ENCODE data around the gene CDH7. TPM values are rescaled to one million over a fixed set of nuclear protein-coding genes. Genes with fewer than 3 reads are reported as not detected.

The CDH7 gene, protein sequence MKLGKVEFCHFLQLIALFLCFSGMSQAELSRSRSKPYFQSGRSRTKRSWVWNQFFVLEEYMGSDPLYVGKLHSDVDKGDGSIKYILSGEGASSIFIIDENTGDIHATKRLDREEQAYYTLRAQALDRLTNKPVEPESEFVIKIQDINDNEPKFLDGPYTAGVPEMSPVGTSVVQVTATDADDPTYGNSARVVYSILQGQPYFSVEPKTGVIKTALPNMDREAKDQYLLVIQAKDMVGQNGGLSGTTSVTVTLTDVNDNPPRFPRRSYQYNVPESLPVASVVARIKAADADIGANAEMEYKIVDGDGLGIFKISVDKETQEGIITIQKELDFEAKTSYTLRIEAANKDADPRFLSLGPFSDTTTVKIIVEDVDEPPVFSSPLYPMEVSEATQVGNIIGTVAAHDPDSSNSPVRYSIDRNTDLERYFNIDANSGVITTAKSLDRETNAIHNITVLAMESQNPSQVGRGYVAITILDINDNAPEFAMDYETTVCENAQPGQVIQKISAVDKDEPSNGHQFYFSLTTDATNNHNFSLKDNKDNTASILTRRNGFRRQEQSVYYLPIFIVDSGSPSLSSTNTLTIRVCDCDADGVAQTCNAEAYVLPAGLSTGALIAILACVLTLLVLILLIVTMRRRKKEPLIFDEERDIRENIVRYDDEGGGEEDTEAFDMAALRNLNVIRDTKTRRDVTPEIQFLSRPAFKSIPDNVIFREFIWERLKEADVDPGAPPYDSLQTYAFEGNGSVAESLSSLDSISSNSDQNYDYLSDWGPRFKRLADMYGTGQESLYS
- polyA plus RNA-seq (2013, experiment 1 of 2): 1.9 TPM
- 2.2 TPM for polyA plus RNA-seq (2013, experiment 2 of 2)

GRCh38 chr18:65750389-65751154, at the start of gene CDH7:
CDH7 (plus strand) TSS chr18:65751012; CDS start chr18:65762843, 11,831 bp downstream.
- Histone ChIP-seq H3K9me3 (replicated peaks in 1 of 2; ENCODE audit: control insufficient read depth in 2 of 2, insufficient read depth in 1 of 2, low read depth in 1 of 2, low read length in 2 of 2) (no peaks in the 10 kb centered on the region), H3K18ac (ENCODE audit: low read length) (peak within 1 kb of the TSS; percentile 97), H3K14ac (ENCODE audit: low read length) (peak within 1 kb of the TSS; percentile 51), H3K4ac (ENCODE audit: low read length) (no peak within 1 kb of the TSS), H3K36me3 (replicated peaks in 1 of 2; ENCODE audit: control insufficient read depth in 2 of 2, insufficient read depth in 2 of 2, low read length in 2 of 2) (no peaks in the 10 kb centered on the region), H3K27ac (replicated peaks; ENCODE audit: low read length) (no peak within 1 kb of the TSS), H3K4me3 (ENCODE audit: low read length in 2 of 2) (peak within 1 kb of the TSS; percentile 71 to 92), H3K79me1 (ENCODE audit: low read depth, low read length) (peaks cover 2% of the 10 kb centered on the region), H2AK5ac (ENCODE audit: low read depth, low read length) (no peak within 1 kb of the TSS), H3K4me1 (ENCODE audit: control insufficient read depth in 2 of 2, insufficient read depth in 1 of 2, low read depth in 1 of 2, low read length in 2 of 2) (peaks cover 9 to 20% of the 10 kb centered on the region in 2 donors), H3K9ac (ENCODE audit: low read depth, low read length, poor library complexity) (peak within 1 kb of the TSS; percentile 89), H2BK5ac (ENCODE audit: low read length) (peak within 1 kb of the TSS; percentile 49), H3K27me3 (ENCODE audit: control insufficient read depth in 3 of 3, insufficient read depth in 3 of 3, low read depth in 1 of 3, low read length in 3 of 3) (peaks cover 0 to 10% (median 0%) of the 10 kb centered on the region in 3 experiments), H2AFZ (ENCODE audit: low read length) (peak within 1 kb of the TSS; percentile 98), H2BK120ac (ENCODE audit: low read depth, low read length) (no peak within 1 kb of the TSS), H3K4me2 (ENCODE audit: insufficient read depth, low read length, poor library complexity, severe bottlenecking) (peak within 1 kb of the TSS; percentile 98), H2BK12ac (ENCODE audit: low read length) (no peak within 1 kb of the TSS), H2BK15ac (ENCODE audit: low read length) (peak within 1 kb of the TSS; percentile 4), H4K91ac (ENCODE audit: low read depth, low read length, poor library complexity) (no peak within 1 kb of the TSS), H3K23ac (ENCODE audit: low read depth, low read length, poor library complexity) (peak within 1 kb of the TSS; percentile 49), H4K8ac (ENCODE audit: low read depth, low read length) (no peak within 1 kb of the TSS)
- DNase-seq (ENCODE audit: low spot score): peak; percentile 46
- no CpG with 5 or more reads among the region's 85 CpGs for WGBS, 2 donors (ENCODE audit: extremely low coverage in 2 of 2, insufficient read length in 2 of 2, insufficient replicate concordance in 1 of 2)

GRCh38 chr18:65704046-65704445, 46.8 kb upstream of the CDH7 start:
- no peak overlapping the region for H2BK15ac ChIP-seq (ENCODE audit: low read length)
- H3K4me3 ChIP-seq (ENCODE audit: low read length in 2 of 2): no peak overlapping the region
- H3K27me3 ChIP-seq (ENCODE audit: control insufficient read depth in 3 of 3, insufficient read depth in 3 of 3, low read depth in 1 of 3, low read length in 3 of 3): no peaks in the 10 kb centered on the region
- no peaks in the 10 kb centered on the region for H3K9me3 ChIP-seq (replicated peaks in 1 of 2; ENCODE audit: control insufficient read depth in 2 of 2, insufficient read depth in 1 of 2, low read depth in 1 of 2, low read length in 2 of 2)
- no peaks in the 10 kb centered on the region for H3K79me1 ChIP-seq (ENCODE audit: low read depth, low read length)
- no peak overlapping the region for H3K18ac ChIP-seq (ENCODE audit: low read length)
- no peaks in the 10 kb centered on the region for H3K36me3 ChIP-seq (replicated peaks in 1 of 2; ENCODE audit: control insufficient read depth in 2 of 2, insufficient read depth in 2 of 2, low read length in 2 of 2)
- no peak overlapping the region for H3K4ac ChIP-seq (ENCODE audit: low read length)
- H3K9ac ChIP-seq (ENCODE audit: low read depth, low read length, poor library complexity): no peak overlapping the region
- no peak overlapping the region for H2BK12ac ChIP-seq (ENCODE audit: low read length)
- no peak overlapping the region for H3K27ac ChIP-seq (replicated peaks; ENCODE audit: low read length)
- H3K4me2 ChIP-seq (ENCODE audit: insufficient read depth, low read length, poor library complexity, severe bottlenecking): no peak overlapping the region
- H2AK5ac ChIP-seq (ENCODE audit: low read depth, low read length): no peak overlapping the region
- no CpG with 5 or more reads among the region's 1 CpG for WGBS, 2 donors (ENCODE audit: extremely low coverage in 2 of 2, insufficient read length in 2 of 2, insufficient replicate concordance in 1 of 2)
- H3K4me1 ChIP-seq (ENCODE audit: control insufficient read depth in 2 of 2, insufficient read depth in 1 of 2, low read depth in 1 of 2, low read length in 2 of 2): no peaks in the 10 kb centered on the region
- no peak for DNase-seq (ENCODE audit: low spot score)
- no peak overlapping the region for H3K23ac ChIP-seq (ENCODE audit: low read depth, low read length, poor library complexity)
- H4K91ac ChIP-seq (ENCODE audit: low read depth, low read length, poor library complexity): no peak overlapping the region
- no peak overlapping the region for H2BK5ac ChIP-seq (ENCODE audit: low read length)
- no peak overlapping the region for H3K14ac ChIP-seq (ENCODE audit: low read length)
- no peak overlapping the region for H2AFZ ChIP-seq (ENCODE audit: low read length)
- H2BK120ac ChIP-seq (ENCODE audit: low read depth, low read length): no peak overlapping the region
- H4K8ac ChIP-seq (ENCODE audit: low read depth, low read length): no peak overlapping the region

- Histone ChIP-seq H2BK12ac (ENCODE audit: low read length) (no peak overlapping the region), H3K4me1 (ENCODE audit: control insufficient read depth in 2 of 2, insufficient read depth in 1 of 2, low read depth in 1 of 2, low read length in 2 of 2) (no peaks in the 10 kb centered on the region), H3K27ac (replicated peaks; ENCODE audit: low read length) (no peak overlapping the region), H3K4me3 (ENCODE audit: low read length in 2 of 2) (no peak overlapping the region), H2AK5ac (ENCODE audit: low read depth, low read length) (no peak overlapping the region), H2BK120ac (ENCODE audit: low read depth, low read length) (no peak overlapping the region), H2BK15ac (ENCODE audit: low read length) (no peak overlapping the region), H3K27me3 (ENCODE audit: control insufficient read depth in 3 of 3, insufficient read depth in 3 of 3, low read depth in 1 of 3, low read length in 3 of 3) (no peaks in the 10 kb centered on the region), H3K4me2 (ENCODE audit: insufficient read depth, low read length, poor library complexity, severe bottlenecking) (no peak overlapping the region), H3K23ac (ENCODE audit: low read depth, low read length, poor library complexity) (no peak overlapping the region), H3K18ac (ENCODE audit: low read length) (no peak overlapping the region), H3K4ac (ENCODE audit: low read length) (no peak overlapping the region), H3K9me3 (replicated peaks in 1 of 2; ENCODE audit: control insufficient read depth in 2 of 2, insufficient read depth in 1 of 2, low read depth in 1 of 2, low read length in 2 of 2) (no peaks in the 10 kb centered on the region), H3K36me3 (replicated peaks in 1 of 2; ENCODE audit: control insufficient read depth in 2 of 2, insufficient read depth in 2 of 2, low read length in 2 of 2) (no peaks in the 10 kb centered on the region), H2BK5ac (ENCODE audit: low read length) (no peak overlapping the region), H3K9ac (ENCODE audit: low read depth, low read length, poor library complexity) (no peak overlapping the region), H4K8ac (ENCODE audit: low read depth, low read length) (no peak overlapping the region), H4K91ac (ENCODE audit: low read depth, low read length, poor library complexity) (no peak overlapping the region), H2AFZ (ENCODE audit: low read length) (no peak overlapping the region), H3K79me1 (ENCODE audit: low read depth, low read length) (no peaks in the 10 kb centered on the region), H3K14ac (ENCODE audit: low read length) (peak overlapping the region; percentile 56)
- no CpG with 5 or more reads among the region's 1 CpG for WGBS, 2 donors (ENCODE audit: extremely low coverage in 2 of 2, insufficient read length in 2 of 2, insufficient replicate concordance in 1 of 2)
- no peak for DNase-seq (ENCODE audit: low spot score)
These were observed 44.2 kb upstream of the CDH7 start for GRCh38 chr18:65706646-65707045.

Data from neuronal stem cell (in vitro differentiated cells).